Smooth muscle cell (in vitro differentiated cells): Measurements from ENCODE around the gene ATG7. TPM values are rescaled to one million over a fixed set of nuclear protein-coding genes. Genes with fewer than 3 reads are reported as not detected.

Experiments used
- DNase-seq: peaks from one replicate; lab custom pipeline; 2025; ENCODE audit not compliant: unreplicated experiment; lab: John Stamatoyannopoulos, UW
- H2AFZ ChIP-seq: fragments of 200-600 bp; sonication (generic); 2 replicates; pipeline ENCODE4 v1.6.0; 2016; ENCODE audit warnings: antibody characterized with exemption, low read depth, mild to moderate bottlenecking
- H3F3A ChIP-seq: fragments of 200-600 bp; sonication (generic); 2 replicates; pipeline ENCODE4 v1.6.0; 2017; ENCODE audit warnings: antibody characterized with exemption, low read depth
- H3K27ac ChIP-seq: fragments of 200-600 bp; sonication (generic); 2 replicates; pipeline ENCODE4 v1.5.1; 2016; ENCODE audit warnings: low read depth, mild to moderate bottlenecking
- H3K27me3 ChIP-seq: fragments of 200-600 bp; sonication (generic); 2 replicates; pipeline ENCODE4 v1.6.1; 2016; ENCODE audit warnings: low read depth, mild to moderate bottlenecking
- H3K36me3 ChIP-seq: fragments of 200-600 bp; sonication (generic); 2 replicates; pipeline ENCODE4 v1.5.1; 2016; ENCODE audit warnings: low read depth
- H3K4me1 ChIP-seq: fragments of 200-600 bp; sonication (generic); 2 replicates; pipeline ENCODE4 v1.5.1; 2016; ENCODE audit warnings: low read depth
- H3K4me2 ChIP-seq: fragments of 200-600 bp; sonication (generic); 2 replicates; pipeline ENCODE4 v1.6.0; 2016; ENCODE audit warnings: mild to moderate bottlenecking
- H3K4me3 ChIP-seq: fragments of 200-600 bp; sonication (generic); 2 replicates; pipeline ENCODE4 v1.5.1; 2016; ENCODE audit warnings: mild to moderate bottlenecking
- H3K79me2 ChIP-seq: fragments of 200-600 bp; sonication (generic); 2 replicates; pipeline ENCODE4 v1.6.0; 2016; ENCODE audit warnings: low read depth, mild to moderate bottlenecking
- H3K9ac ChIP-seq: fragments of 200-600 bp; sonication (generic); 2 replicates; pipeline ENCODE4 v1.6.0; 2016; ENCODE audit warnings: low read depth
- H3K9me3 ChIP-seq: fragments of 200-600 bp; sonication (generic); replicated peaks from 2 replicates; pipeline ENCODE4 v1.5.1; 2016; ENCODE audit warnings: low read depth
- H4K20me1 ChIP-seq: fragments of 200-600 bp; sonication (generic); 2 replicates; pipeline ENCODE4 v1.6.0; 2016; ENCODE audit warnings: low read depth
- WGBS: methylation state at CpG from one replicate; pipeline ENCODE4 v1.1.7; 2016; ENCODE audit warnings: low lambda C conversion rate; 5-methylcytosine and 5-hydroxymethylcytosine counted together
- polyA plus RNA-seq: library from polyadenylated mRNA; unstranded; fragments of >200 nt; fragmentation: Nextera tagmentation; extraction: Ambion mirVana; gene quantifications from 2 replicates; pipeline ENCODE4 v1.2.1, GENCODE V29; 2016
- total RNA-seq: library from RNA; depleted of rRNA; stranded (reverse); fragments of >200 nt; gene quantifications from 2 replicates; pipeline ENCODE4 v1.2.3, GENCODE V29; 2014
- TF ChIP-seq, protein P1 (sequence below): fragments of 200-600 bp; sonication (generic); IDR thresholded peaks from 2 replicates; pipeline ENCODE4 v1.5.1; 2017; ENCODE audit warnings: borderline replicate concordance, mild to moderate bottlenecking, antibody characterized with exemption; ENCODE audit not compliant: insufficient read depth, poor library complexity, severe bottlenecking

Gene ATG7
- total and polyA plus RNA-seq, 2 experiments from 2014 or later: 19.4 to 40.3 TPM

DNA sequence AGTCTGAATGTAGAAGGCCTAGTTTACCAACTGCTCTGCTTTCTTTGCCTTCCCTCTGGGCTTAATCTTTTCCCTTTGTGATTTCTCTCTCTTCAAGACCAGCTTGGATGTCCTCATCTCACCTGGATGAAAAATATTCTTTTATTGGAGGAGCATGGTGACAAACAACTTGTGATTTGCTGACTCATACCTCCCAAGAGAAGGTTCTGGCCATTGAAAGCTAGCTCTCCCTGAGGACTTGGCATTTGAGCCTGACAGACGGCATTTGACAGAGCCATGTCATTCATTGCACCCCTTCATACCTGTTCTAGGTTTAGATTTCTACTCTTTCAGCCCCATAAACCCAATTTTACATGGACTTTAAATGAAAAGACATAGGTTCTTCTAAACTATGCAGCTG is 33.3 kb downstream of the ATG7 start:
- H4K20me1 ChIP-seq: no peaks in the 10 kb centered on the region
- H2AFZ ChIP-seq: no peak overlapping the region
- H3K27me3 ChIP-seq: no peaks in the 10 kb centered on the region
- no peak overlapping the region for H3K9ac ChIP-seq
- TF ChIP-seq, protein P1, sequence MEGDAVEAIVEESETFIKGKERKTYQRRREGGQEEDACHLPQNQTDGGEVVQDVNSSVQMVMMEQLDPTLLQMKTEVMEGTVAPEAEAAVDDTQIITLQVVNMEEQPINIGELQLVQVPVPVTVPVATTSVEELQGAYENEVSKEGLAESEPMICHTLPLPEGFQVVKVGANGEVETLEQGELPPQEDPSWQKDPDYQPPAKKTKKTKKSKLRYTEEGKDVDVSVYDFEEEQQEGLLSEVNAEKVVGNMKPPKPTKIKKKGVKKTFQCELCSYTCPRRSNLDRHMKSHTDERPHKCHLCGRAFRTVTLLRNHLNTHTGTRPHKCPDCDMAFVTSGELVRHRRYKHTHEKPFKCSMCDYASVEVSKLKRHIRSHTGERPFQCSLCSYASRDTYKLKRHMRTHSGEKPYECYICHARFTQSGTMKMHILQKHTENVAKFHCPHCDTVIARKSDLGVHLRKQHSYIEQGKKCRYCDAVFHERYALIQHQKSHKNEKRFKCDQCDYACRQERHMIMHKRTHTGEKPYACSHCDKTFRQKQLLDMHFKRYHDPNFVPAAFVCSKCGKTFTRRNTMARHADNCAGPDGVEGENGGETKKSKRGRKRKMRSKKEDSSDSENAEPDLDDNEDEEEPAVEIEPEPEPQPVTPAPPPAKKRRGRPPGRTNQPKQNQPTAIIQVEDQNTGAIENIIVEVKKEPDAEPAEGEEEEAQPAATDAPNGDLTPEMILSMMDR: no peak
- H3K4me2 ChIP-seq: no peak overlapping the region
- no peak overlapping the region for H3K4me3 ChIP-seq
- DNase-seq: no peak
- 81% methylated on average over 1 of the region's 1 CpG for WGBS
- no peaks in the 10 kb centered on the region for H3F3A ChIP-seq
- no peaks in the 10 kb centered on the region for H3K79me2 ChIP-seq
- H3K27ac ChIP-seq: no peak overlapping the region
- no peaks in the 10 kb centered on the region for H3K9me3 ChIP-seq
- no peaks in the 10 kb centered on the region for H3K4me1 ChIP-seq
- H3K36me3 ChIP-seq: peaks cover 18% of the 10 kb centered on the region

DNA sequence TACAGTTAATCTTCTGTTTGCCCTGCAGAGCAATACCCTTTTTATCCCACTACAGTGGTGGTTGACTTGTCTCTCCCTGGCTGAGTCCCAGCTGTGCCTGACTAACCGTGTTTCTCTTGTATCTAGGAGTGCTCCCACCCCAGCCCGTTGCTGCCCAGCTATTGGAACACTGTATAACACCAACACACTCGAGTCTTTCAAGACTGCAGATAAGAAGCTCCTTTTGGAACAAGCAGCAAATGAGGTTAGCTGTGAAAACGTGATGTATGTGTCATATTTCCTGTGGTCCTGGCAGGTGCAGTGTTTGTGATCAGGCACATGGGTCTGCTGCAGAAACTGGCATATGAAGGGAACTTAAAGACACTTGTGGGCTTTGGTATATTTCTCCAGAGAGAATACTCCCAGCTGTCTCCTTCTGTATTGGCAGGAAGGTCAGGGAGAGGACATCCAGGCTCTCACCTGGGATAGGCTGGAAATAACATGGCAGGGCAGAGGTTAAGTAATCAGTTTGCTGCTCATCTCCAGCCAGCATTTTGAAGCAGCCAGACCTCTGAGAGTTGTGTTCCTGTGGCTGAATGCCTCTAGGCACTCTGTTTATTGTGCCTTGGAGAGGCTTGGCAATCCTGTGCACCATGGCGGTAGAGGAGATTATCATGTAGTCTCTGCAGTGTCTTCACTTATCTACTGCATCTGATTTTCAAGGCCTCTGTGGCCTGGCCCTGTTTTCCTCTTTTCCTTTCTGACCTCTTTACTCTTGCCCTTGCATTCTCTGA is 34.8 kb downstream of the ATG7 start:
- Histone ChIP-seq H3K4me3 (no peak overlapping the region), H3K4me1 (no peaks in the 10 kb centered on the region), H3K9ac (no peak overlapping the region), H3K27ac (no peak overlapping the region), H4K20me1 (no peaks in the 10 kb centered on the region), H3K36me3 (peaks cover 18% of the 10 kb centered on the region), H3K27me3 (no peaks in the 10 kb centered on the region), H3K79me2 (no peaks in the 10 kb centered on the region), H2AFZ (no peak overlapping the region), H3K9me3 (no peaks in the 10 kb centered on the region), H3F3A (no peaks in the 10 kb centered on the region), H3K4me2 (no peak overlapping the region)
- TF ChIP-seq, protein P1: no peak
- DNase-seq: no peak
- WGBS: 82% methylated on average over 5 of the region's 5 CpGs

DNA sequence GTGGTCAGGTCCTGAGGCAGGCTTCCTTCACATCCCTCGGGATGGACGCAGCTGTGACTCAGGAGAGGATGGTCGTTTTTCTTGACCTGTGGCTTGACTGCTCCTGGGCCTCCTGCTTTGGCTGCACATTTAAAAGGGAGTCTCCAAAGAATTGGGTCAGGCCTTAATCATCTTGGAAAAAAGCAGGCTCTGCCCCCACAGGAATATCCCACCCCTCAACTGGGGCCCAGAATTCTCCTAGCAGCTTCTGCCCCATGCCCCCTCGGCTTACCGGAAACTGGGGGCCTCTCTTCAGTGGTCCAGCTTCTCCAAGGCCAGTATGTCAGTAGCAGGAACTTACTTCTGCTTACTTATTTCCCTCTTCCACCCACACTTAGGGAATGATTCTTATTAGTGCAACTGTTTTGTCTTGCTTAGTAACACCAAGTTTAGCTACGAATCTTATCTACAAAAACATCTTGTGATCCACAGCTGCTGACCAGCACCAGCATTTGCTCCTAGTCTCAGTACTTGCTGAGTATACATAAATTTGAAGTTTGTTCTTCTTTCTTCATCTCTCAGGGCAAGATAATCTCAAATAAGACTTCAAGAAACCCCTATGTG is 35.7 kb downstream of the ATG7 start:
- Histone ChIP-seq H3K36me3 (peaks cover 18% of the 10 kb centered on the region), H2AFZ (no peak overlapping the region), H3K27ac (no peak overlapping the region), H3K9me3 (no peaks in the 10 kb centered on the region), H3K27me3 (no peaks in the 10 kb centered on the region), H3F3A (no peaks in the 10 kb centered on the region), H3K9ac (no peak overlapping the region), H3K4me1 (no peaks in the 10 kb centered on the region), H3K4me2 (no peak overlapping the region), H3K79me2 (no peaks in the 10 kb centered on the region), H4K20me1 (no peaks in the 10 kb centered on the region), H3K4me3 (no peak overlapping the region)
- WGBS: 75% methylated on average over 6 of the region's 6 CpGs
- no peak for DNase-seq
- TF ChIP-seq, protein P1: no peak
